Keratinocyte (primary cell): Measurements from ENCODE around the gene PRADC1. TPM values are rescaled to one million over a fixed set of nuclear protein-coding genes. Genes with fewer than 3 reads are reported as not detected.

Experiments
- DNase-seq: peaks from one replicate; pipeline ENCODE4 v3.0.0-alpha.2; 2011; ENCODE audit warnings: low read depth, missing footprints, low spot score
- FAIRE-seq: peaks from 2 replicates; lab custom pipeline; 2011; peaks lifted over from hg19 to GRCh38; lab: Jason Lieb, UNC
- H2AFZ ChIP-seq: 2 replicates; pipeline ENCODE4 v1.6.0; 2012; ENCODE audit warnings: low read length, control low read depth, inconsistent platforms; ENCODE audit not compliant: control insufficient read depth
- H3K27ac ChIP-seq: 2 replicates; pipeline ENCODE4 v1.5.1; 2011; ENCODE audit warnings: low read length; ENCODE audit not compliant: control insufficient read depth, insufficient read depth
- H3K27me3 ChIP-seq: 3 replicates; pipeline ENCODE4 v1.6.0; 2011; ENCODE audit warnings: low read length; ENCODE audit not compliant: control insufficient read depth, insufficient read depth; ENCODE audit errors: extremely low read depth
- H3K36me3 ChIP-seq, 2 experiments: 2 replicates in 1 of 2; 3 replicates in 1 of 2; pipeline ENCODE4 v1.5.1; 2011; ENCODE audit warnings: low read length in 2 of 2, mild to moderate bottlenecking in 1 of 2; ENCODE audit not compliant: control insufficient read depth in 2 of 2, insufficient read depth in 2 of 2; ENCODE audit errors: extremely low read depth in 1 of 2
- H3K4me1 ChIP-seq: 3 replicates; pipeline ENCODE4 v1.5.1; 2011; ENCODE audit warnings: low read length; ENCODE audit not compliant: control insufficient read depth, insufficient read depth; ENCODE audit errors: extremely low read depth
- H3K4me2 ChIP-seq: 3 replicates; pipeline ENCODE4 v1.6.0; 2011; ENCODE audit warnings: low read depth, low read length; ENCODE audit not compliant: control insufficient read depth, insufficient read depth; ENCODE audit errors: extremely low read depth
- H3K4me3 ChIP-seq, 3 experiments: fragments of 200-600 bp in 1 of 3; sonication (generic) in 1 of 3; 2 replicates in 2 of 3; 3 replicates in 1 of 3; pipeline ENCODE4 v1.5.1; 2011 to 2016; ENCODE audit warnings: low read length in 3 of 3, mild to moderate bottlenecking in 3 of 3, control low read depth in 2 of 3, inconsistent platforms in 1 of 3, low read depth in 1 of 3, mixed read lengths in 1 of 3, mixed run types in 1 of 3, moderate library complexity in 1 of 3; ENCODE audit not compliant: control insufficient read depth in 2 of 3, insufficient read depth in 2 of 3; ENCODE audit errors: extremely low read depth in 1 of 3
- H3K79me2 ChIP-seq: 2 replicates; pipeline ENCODE4 v1.6.0; 2012; ENCODE audit warnings: low read length; ENCODE audit not compliant: control insufficient read depth, insufficient read depth
- H3K9ac ChIP-seq: 3 replicates; pipeline ENCODE4 v1.6.0; 2011; ENCODE audit warnings: low read length; ENCODE audit not compliant: control insufficient read depth, insufficient read depth; ENCODE audit errors: extremely low read depth
- H3K9me1 ChIP-seq: 3 replicates; pipeline ENCODE4 v1.6.0; 2011; ENCODE audit warnings: low read length; ENCODE audit not compliant: control insufficient read depth, insufficient read depth; ENCODE audit errors: extremely low read depth
- H3K9me3 ChIP-seq: 2 replicates; pipeline ENCODE4 v1.5.1; 2012; ENCODE audit warnings: low read depth, low read length; ENCODE audit not compliant: control insufficient read depth
- H4K20me1 ChIP-seq: 3 replicates; pipeline ENCODE4 v1.6.0; 2011; ENCODE audit warnings: low read length; ENCODE audit not compliant: control insufficient read depth, insufficient read depth; ENCODE audit errors: extremely low read depth
- CTCF ChIP-seq, 3 experiments: IDR thresholded peaks in 1 of 3; conservative IDR thresholded peaks in 1 of 3; optimal IDR thresholded peaks in 1 of 3; 2 replicates in 2 of 3; 3 replicates in 1 of 3; pipeline versions ENCODE3 to v1.5.1; 2011; ENCODE audit warnings: low read length in 3 of 3, mild to moderate bottlenecking in 3 of 3, moderate library complexity in 2 of 3, control low read depth in 1 of 3, inconsistent platforms in 1 of 3; ENCODE audit not compliant: insufficient read depth in 2 of 3; ENCODE audit errors: extremely low read depth in 1 of 3
- EZH2 ChIP-seq: IDR thresholded peaks from one replicate; pipeline ENCODE4 v1.6.1; 2012; ENCODE audit warnings: inconsistent platforms, mild to moderate bottlenecking, low read length, moderate library complexity
- dilution Hi-C: fragments of 300-500 bp; cut with MboI; formaldehyde crosslinking; loops from one replicate; pipeline ENCODE4 v1.7.0; 2020; ENCODE audit warnings: low sequenced_read_pairs; ENCODE audit not compliant: extremely low pct_ligation_motif_present
- polyA plus RNA-seq, 5 experiments: library from polyadenylated mRNA; depleted of rRNA in 3 of 5; stranded (reverse) in 3 of 5; stranded (forward) in 1 of 5; unstranded in 1 of 5; fragments of >200 nt; gene quantifications; 1 replicate in 1 of 5; 2 replicates in 3 of 5; 3 replicates in 1 of 5; pipeline versions ENCODE4 v1.2.1 to v1.2.3, GENCODE V29; 2011 to 2012; ENCODE audit warnings: missing spikeins in 2 of 5, low read depth in 1 of 5, low replicate concordance in 1 of 5

The PRADC1 gene
- polyA plus RNA-seq, 1 donor (not counting 4 experiments of a cell fraction or from before 2014, with no cell fraction given) = 8.2 TPM

GRCh38 chr2:73239776-73240175 lies 6.7 kb upstream of the PRADC1 start:
- H3K36me3 ChIP-seq = peaks cover 26 to 37% of the 10 kb centered on the region in 2 experiments
- FAIRE-seq (no peak), DNase-seq (no peak)
- peaks cover 42% of the 10 kb centered on the region for H4K20me1 ChIP-seq
- H2AFZ ChIP-seq = no peak overlapping the region
- H3K79me2 ChIP-seq = peaks cover 70% of the 10 kb centered on the region
- H3K9me1 ChIP-seq = peaks cover 7% of the 10 kb centered on the region
- dilution Hi-C loops = no loop called here
- no peak overlapping the region for H3K4me3 ChIP-seq
- H3K9me3 ChIP-seq = no peaks in the 10 kb centered on the region
- H3K27ac ChIP-seq = no peak overlapping the region
- no peak overlapping the region for H3K9ac ChIP-seq
- no peak for TF ChIP-seq EZH2
- no peak for TF ChIP-seq CTCF (optimal IDR thresholded peaks at IDR 0.05 in 1 of 3, IDR thresholded peaks at IDR 0.05 in 1 of 3, conservative IDR thresholded peaks at IDR 0.05 in 1 of 3; ENCODE audit: extremely low read depth in 1 of 3, insufficient read depth in 2 of 3, low read length in 3 of 3)
- no peak overlapping the region for H3K4me2 ChIP-seq
- H3K27me3 ChIP-seq = no peaks in the 10 kb centered on the region
- H3K4me1 ChIP-seq = peaks cover 42% of the 10 kb centered on the region

GRCh38 chr2:73238976-73239375 lies 5.9 kb upstream of the PRADC1 start:
- peaks cover 21 to 31% of the 10 kb centered on the region in 2 experiments for H3K36me3 ChIP-seq
- no peaks in the 10 kb centered on the region for H3K27me3 ChIP-seq
- peaks cover 35% of the 10 kb centered on the region for H4K20me1 ChIP-seq
- H3K9me3 ChIP-seq = no peaks in the 10 kb centered on the region
- no peak overlapping the region for H3K27ac ChIP-seq
- DNase-seq (no peak), FAIRE-seq (no peak)
- H3K4me2 ChIP-seq = no peak overlapping the region
- H3K79me2 ChIP-seq = peaks cover 73% of the 10 kb centered on the region
- H3K9me1 ChIP-seq = peaks cover 7% of the 10 kb centered on the region
- dilution Hi-C loops = no loop called here
- no peak overlapping the region for H2AFZ ChIP-seq
- no peak overlapping the region for H3K4me3 ChIP-seq
- H3K4me1 ChIP-seq = peaks cover 37% of the 10 kb centered on the region
- H3K9ac ChIP-seq = no peak overlapping the region
- TF ChIP-seq EZH2 (no peak), CTCF (optimal IDR thresholded peaks at IDR 0.05 in 1 of 3, IDR thresholded peaks at IDR 0.05 in 1 of 3, conservative IDR thresholded peaks at IDR 0.05 in 1 of 3; ENCODE audit: extremely low read depth in 1 of 3, insufficient read depth in 2 of 3, low read length in 3 of 3) (no peak)
